ENCODE data around the gene SOX8.
A peak's percentile ranks its signal among the peaks of the same experiment; 100 is the strongest.

SOX8 gene

DNA sequence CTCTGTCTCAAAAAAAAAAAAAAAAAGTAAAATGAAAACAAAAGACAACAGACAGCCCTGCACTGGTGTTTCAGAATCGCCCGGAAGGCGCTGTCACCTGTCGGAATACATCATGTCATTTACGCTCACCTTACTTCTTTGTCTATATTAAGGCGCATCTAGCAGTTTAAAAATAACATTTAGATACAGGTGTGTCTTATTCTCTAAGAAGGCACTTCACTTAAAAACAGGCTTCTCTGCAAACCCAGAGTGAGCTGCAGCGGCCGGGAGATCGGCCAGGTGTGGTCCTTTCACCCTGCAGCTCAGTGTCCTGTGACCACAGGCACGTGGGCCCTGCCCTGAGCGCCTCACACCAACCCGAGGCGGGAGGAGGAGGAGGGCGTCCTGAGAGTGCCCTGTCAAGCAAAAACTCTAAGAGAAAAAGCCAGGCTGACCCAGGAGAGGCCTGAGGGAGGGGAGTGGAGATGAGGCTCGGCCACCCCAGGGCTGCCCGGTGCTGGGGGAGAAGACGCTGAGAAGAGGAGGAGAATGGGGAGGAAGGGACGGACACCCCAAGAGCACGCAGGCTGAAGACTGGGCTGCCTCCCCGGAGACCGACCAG, 7.5 kb upstream of the SOX8 start:
- DNase-seq: no peak

DNA sequence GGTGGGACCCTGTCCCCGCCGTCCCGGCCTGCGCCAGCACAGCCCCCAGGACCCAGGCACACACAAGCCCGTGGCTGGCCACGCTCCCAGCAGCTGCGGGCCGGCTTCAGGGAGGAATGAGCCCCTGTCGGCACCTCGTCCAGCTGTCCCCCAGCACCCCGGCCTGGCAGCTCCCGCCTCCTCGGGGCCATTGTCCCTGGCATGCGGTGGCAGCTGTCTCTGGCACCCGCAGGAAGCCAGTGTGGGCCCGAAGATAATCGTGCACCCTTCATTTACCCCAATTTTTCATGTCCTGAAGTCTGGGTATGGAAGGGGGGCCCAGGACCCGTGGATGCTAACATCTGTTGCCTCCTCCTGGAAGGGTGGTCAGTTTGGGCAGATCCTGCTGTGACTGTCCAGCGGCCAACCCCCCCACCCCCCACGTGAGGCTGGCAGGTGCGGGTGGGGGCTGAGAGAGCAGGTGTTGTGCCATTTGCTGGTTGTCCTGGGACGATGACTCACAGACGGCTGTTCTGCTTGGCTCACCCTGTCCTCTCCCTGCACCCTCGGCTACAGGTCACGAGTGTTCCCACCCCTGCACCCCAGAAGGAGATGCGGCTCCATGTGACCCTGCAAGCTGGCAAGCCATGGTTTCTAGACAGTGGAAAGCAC, 6.8 kb upstream of the SOX8 start:
- no peak for DNase-seq

DNA sequence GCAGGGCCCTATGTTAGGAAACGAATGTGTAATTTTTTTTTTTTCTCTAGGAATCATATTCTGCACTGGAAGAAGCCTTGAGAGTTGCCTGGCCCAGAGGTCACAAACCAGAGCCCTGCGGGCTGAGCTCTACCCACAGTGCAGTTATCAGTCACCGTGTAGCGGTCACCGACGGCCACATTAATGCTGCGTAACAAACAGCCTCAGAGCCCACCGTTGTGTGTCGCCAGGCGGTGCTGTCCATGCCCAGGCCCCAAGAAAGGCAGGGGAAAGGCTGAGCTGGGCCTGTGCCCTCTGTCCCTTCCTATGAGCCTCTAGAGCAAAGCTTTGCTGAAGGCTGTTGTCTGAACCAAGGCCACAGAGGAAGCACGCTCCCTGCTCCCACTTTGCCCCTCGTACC, 6.3 kb upstream of the SOX8 start:
- no peak for DNase-seq

DNA sequence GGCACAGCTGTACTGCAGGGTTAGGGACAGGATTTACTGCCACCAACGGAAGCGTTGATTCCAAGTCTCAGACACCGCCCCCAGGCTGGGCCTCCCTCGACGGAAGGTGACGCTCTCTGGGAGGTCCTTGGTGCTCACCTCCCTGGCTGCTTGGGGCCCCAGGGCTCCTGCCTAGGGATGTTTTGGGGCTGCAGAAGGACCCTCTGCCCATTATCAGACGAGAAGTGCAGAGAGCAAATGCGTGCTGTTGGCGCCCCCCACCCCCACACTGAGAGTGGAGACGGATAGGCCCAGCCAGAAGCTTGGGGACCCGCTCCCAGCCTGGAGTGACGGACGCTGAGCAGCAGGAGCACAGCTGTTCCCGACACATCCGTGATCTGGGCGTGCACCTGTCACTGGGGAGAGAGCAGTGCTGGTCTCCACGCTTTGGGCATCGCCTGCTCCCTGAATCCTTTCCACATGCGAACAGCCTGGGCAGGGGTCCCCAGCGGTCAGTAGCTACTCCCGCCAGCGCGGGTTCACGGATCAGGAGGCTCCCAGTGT, 5.1 kb upstream of the SOX8 start:
- DNase-seq: peak; percentile 67

DNA sequence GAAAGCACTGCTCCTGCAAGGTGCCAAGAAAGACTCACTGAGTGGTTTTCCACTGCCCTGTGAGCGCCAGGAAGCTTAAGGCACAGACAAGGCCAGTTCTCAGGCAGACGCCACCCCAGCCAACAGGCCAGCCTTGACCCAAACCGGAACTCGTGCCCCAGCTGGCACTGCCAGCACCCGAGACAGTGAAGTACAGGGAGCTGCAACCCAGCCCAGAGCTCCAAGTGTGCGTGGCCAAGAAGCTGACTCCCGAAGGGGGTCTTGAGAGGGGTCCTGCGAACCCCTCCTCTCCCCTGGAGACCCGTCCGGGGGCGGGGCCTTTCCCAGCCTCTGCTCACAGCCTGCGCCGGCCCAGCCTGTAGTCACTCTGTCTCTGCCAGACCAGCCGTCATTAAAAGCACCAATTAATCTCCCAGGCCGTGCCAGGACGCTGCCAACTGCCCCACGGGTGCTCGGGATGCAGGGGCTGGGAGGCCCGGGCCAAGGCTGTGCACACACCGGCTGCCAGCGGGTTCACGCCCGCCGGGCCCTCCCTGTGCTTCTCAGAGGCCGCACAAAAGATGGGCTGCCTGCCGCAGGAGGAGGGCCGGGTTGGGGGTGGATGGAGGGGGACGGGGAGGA, 4.4 kb upstream of the SOX8 start:
- no peak for DNase-seq

DNA sequence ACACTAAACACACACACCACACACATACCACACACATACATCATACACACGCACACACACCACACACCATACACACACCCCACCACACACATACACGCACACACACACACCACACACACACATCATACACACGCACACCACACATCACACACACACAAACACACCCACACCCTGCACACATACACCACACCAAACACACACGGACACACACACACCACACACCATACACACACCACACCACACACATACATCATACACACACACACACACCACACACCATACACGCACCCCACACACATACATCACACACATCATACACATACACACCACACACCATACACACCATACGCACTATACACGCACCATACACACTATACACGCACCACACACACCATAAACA, 3.7 kb upstream of the SOX8 start:
- DNase-seq: no peak

DNA sequence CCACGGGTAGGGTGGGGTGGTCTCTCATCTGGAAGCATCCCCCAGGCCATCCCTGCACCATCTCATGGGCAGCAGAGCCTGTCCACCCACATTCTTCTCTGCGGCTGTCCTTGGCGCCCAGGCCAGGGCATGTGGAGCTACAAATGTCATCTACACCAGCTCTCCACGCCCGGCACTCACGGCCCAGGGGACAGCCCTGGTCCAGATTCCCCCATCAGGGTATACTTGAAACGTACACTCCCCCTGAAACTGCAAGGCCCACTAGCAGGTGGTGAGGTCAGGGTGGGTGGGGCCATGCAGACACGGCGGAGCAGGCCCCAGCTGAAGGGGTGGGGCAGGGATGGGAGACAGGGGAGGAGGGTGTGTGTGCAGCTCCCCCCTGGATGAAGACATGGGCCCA, 3.2 kb upstream of the SOX8 start:
- no peak for DNase-seq

DNA sequence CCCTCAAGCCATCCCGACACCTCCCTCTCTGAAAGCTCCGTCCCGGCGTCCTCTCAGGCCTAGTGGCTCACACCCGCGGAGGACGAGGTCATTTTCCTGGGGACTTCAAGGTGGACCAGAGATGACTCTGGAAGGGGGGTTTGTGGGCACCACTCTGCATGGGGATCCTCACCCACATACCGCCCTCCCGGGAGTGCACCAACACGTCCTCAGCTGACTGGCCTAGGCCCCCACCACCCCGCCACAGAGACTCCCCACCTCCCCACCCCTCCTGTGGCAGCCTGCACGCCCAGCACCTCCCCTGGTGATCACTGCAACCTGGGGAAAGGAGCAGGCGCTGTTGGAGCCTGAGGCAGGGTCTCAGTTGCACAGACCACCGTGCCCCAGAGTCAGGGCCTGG, 2.4 kb upstream of the SOX8 start:
- DNase-seq: no peak

DNA sequence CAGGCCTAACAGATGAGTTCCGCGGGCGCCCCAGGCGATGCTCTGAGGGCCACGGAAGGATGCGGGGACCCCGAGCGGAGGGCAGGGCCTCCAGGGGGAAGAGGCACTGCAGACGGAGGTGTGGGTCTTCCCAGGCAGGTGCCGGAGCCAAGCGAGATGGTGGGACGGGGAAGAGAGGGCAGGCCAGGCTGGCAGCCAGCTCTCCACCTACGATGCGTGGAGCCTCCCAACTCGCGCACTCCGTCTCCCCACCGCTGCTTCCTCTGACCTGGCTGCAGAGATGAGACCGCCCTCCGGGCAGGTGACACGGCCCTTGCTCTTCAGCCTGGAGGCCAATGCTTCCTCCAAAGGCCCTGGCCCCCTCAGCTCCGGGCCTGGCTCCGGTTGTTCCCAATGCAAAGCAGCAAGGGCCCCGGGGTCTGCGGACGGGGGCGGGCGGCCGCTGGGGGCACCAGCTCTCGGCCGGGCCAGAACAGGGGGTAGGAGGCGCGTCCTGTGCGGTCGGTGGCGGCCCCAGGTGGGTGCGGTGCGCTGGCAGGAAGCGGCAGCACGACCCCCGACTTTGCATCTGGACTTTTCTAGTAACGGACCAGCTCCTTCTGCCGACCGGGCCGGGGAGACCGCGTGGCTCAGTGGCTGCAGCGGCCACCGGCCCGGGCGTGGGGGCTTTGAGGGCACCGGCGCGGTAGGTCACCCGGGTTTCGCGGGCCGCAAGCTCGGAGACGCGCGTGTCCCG, 1.5 kb upstream of the SOX8 start:
- DNase-seq: peak; percentile 32

DNA sequence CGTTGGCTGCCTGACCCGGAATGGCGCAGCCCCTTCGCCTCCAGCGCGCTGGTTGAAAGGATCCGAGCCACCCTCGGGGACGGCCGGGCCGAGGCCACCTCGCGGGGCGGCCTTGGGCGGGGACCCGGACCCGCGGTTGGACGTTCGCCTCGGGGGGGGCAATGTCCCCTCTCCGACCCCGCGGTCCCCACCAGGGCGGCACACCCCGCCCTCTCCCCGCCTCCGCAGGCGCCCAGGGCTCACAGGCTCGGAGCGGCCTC, 1.0 kb upstream of the SOX8 start:
- DNase-seq: peak; percentile 27

DNA sequence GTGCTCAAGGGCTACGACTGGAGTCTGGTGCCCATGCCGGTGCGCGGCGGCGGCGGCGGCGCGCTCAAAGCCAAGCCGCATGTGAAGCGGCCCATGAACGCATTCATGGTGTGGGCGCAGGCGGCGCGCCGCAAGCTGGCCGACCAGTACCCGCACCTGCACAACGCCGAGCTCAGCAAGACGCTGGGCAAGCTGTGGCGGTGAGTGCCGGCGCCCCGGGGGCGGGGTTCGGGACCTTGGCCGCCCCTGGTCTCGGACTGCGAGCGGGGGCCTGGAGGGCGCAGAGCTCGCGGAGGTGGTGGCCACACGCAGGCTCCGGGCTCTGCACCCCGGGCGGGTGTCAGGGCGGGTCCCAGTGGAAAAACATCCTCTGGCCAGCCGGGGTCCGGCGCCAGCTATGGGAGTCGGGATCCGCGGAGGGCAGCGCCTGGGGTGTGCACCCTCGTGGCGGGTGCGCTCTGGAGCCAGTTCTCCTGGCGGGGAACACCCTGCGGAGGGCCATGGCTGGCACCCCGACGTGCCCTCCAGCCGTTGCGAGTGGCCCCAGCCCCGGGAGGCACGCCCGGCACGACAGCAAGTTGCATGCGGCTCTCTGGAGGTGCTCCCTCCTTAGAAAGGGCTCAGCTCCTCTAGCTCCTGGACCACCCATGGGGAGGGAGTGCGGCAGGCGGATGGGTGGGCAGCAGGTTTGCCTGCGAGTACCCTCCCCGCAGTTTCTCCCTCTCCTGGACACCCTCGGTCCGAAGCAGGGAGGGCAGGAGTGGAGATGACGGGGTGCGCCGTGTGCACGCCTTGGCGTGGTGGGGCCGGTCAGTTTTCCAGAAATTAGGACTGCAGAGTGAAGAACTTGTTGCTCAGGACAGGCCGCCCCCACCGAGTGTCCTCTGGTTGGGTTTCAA, 824 bp downstream of the SOX8 start:
- peak; percentile 53 for DNase-seq

DNA sequence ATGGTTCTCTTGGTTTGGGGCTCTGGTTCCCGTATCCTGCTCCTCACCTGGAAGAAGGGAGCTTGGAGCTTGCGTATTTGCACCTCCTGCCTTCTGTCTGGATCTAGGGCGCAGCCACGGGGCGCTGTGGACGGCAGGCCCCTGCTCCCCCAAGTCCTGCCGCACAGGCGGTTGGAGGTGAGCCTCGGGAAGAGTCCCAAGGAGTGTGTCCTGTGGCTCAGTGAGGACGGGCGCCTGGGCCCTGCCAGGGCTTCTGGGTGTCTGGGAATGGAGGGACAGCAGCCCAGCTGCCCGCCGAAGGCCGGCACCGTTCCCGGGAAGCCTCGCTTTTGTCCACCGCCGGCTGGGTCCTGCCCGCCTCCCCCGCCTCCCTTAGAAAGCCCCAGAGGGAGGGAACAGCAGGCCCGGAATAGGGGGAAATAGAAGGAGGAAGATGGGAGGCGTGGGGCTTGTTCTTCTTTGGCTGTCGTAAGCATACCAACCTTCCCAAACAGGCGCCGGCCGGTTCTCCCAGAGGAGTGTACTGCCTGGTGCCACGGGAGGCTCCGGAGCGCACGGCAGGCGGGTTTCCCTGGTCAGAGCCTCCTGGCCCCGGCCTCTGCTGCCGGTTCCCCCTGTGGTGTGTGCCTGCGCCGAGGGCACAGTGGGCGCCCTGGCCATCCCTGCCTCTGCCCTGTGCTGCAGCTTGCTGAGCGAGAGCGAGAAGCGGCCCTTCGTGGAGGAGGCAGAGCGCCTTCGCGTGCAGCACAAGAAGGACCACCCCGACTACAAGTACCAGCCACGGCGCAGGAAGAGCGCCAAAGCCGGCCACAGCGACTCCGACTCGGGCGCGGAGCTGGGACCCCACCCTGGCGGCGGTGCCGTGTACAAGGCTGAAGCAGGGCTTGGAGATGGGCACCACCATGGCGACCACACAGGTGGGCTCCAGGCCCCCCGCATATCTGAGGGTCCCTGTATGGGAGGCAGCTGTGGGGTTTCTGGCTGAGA, 1.8 kb downstream of the SOX8 start:
- DNase-seq: no peak

DNA sequence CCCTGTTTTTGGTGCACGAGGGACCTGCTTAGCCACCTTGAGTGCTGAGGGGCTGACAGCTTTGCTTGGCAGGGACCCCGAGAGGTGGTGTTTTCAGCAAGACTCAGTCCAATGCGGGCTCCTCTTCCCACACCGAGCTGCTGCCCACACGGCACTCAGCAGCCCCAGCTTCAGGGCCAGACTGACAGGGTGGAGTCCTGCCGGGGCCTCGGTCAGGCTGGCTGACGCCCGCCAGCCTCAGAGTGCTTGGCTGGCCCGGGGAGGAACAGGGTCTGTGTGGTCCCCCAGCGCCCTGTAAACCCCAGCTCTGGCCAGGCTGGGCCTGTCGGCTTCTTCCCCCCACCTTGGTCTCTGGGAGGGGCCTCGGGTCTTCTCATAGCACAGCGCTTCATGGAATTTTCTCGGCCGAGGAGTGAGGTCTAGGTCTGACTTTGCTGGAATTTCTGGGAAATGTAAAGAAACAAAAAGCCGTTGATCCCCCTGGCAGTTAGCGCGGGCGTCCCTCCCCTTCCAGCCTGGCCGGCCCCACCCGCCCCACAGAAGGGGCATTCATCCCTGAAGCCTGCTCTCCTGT, 2.6 kb downstream of the SOX8 start:
- DNase-seq: no peak

DNA sequence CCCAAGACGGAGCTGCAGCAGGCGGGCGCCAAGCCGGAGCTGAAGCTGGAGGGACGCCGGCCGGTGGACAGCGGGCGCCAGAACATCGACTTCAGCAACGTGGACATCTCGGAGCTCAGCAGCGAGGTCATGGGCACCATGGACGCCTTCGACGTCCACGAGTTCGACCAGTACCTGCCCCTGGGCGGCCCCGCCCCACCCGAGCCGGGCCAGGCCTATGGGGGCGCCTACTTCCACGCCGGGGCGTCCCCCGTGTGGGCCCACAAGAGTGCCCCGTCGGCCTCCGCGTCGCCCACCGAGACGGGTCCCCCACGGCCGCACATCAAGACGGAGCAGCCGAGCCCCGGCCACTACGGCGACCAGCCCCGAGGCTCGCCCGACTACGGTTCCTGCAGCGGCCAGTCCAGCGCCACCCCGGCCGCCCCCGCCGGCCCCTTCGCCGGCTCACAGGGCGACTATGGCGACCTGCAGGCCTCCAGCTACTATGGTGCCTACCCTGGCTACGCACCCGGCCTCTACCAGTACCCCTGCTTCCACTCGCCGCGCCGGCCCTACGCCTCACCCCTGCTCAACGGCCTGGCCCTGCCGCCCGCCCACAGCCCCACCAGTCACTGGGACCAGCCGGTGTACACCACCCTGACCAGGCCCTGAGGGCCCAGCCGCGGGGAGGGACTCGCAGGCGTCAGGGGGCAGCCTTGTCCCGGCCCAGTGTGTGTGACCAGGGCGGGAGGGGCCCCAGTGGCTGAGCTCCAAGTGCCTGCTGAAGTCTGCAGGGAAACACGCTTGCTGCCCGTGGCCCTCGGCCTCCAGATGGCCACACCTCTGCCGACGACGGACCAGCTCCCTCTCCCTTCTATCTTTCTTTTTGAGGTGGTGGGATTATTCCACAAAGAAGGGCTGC, 3.4 kb downstream of the SOX8 start:
- DNase-seq: no peak

DNA sequence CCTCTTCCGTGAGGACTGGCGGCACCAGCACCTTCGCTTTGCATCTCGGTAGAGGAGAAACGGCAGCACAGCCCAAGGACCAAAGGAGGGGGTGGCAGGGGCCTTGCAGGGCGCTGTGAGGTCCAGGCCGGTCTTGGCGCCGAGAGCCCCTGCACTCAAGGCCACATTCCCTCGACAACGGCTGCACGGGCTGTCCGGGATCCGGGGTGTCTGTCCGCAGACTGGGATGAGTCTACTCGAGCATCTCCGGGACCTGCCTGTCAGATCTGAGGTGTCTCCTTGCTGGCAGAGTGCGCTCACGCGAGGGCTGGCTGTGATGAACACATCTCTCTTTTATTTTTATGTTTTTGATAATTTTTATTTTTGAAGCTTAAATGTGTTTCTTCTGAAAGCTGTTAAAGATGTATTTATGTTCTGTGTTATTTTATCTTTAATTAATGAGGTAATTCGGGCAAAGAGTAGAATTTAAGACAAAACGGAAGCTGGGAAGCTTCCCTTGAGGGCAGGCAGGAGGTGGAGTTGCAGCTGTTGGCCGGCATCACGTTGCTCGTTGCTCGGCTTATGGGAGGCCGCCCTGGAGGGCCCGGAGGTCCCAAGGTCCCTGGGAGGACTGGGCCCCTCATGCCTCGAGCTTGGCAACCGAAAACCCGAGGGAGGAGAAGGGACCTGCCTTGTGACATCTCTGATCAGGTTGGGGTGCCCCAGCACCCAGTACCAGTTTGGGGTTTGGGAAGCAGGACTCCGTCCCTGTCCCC, 4.3 kb downstream of the SOX8 start:
- DNase-seq: no peak

DNA sequence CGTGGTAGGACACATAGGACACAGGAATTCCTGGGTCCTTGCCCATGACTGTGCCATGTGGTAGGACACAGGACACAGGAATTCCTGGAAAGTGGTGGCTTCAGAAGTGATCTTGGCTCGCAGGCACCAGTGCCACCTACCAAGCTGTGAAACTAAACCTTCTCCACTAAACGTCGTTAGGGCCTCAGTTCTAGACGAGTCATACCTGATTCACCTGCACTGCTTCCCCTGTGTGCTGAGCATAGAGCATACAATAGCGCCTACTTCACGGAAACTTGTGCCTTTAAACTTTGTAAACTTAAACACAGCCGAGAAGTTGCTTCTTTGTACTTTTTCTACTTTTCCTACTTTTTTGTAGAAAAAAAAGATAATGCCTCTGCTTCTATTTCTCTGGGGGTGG, 4.8 kb downstream of the SOX8 start:
- DNase-seq: no peak

DNA sequence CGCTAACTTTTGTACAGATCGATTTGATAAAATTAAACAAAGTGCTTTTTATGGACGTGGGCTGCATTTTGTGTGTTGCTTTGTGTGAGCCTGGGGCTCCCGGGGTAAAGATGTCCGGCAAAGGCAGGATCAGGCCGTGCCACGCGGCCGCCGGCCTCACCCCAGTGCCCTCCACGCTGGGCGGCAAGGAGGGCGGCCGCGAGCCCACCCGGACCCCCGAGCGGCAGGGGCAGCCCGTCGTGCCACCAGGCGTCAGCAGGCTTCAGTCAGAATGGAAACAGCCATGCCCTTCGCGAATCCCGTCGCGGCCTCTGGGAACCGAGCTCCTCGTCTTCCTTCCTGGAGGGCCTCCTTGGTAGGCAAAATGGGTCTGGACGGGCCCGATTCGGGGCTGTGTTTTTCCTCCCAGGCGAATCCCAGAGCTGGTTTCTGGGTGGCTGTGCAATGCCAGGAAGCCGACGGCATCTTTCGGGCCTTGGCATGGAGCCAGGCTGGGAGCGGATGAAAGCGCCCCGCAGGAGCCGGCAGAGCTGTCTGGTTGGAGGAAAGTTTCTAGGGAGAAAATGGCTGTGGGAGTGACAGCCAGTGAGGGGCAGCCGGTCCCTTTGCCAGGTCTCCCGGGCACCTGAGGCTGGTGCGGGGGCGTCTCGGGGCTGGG, 5.5 kb downstream of the SOX8 start:
- no peak for DNase-seq

DNA sequence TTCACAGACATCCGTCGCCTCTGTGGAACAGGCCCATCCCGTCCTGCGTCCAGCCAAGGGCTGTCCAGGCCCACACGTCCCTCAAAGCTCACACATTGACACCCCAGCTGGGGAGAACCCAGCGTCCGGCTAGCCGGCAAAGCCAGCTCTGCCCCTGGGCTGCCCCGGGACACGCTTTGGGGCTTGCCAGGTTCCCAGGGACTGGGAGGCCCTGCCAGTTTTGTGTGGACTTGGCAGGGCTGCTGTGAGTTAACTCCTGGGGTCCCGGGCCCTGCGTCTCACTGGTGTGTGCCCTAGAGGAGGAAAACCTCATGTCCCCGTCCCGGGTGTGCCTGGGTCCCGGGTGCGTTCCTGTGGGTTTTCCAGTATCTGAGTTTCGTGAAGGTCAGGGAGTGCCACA, 6.3 kb downstream of the SOX8 start:
- DNase-seq: no peak

Measured in CD4-positive, alpha-beta T cell treated with Interleukin-17A for 4 hours (primary cell).